Thyroid gland (tissue), 4 donors: Measurements from ENCODE around the gene ABCA3.

Source experiments
- CTCF ChIP-seq, 6 experiments: fragments of 200-600 bp in 3 of 6; fragments of 450-650 bp in 3 of 6; sonication (generic) in 3 of 6; IDR thresholded peaks; one replicate each; pipeline ENCODE4 v1.5.1; 2016 to 2019; ENCODE audit warnings: antibody characterized with exemption in 6 of 6, mild to moderate bottlenecking in 2 of 6, inconsistent platforms in 1 of 6, moderate library complexity in 1 of 6
- POLR2A ChIP-seq, 2 donors: fragments of 450-650 bp; IDR thresholded peaks; one replicate each; pipeline ENCODE4 v1.6.1; 2017; ENCODE audit warnings: antibody characterized with exemption in 2 of 2, mild to moderate bottlenecking in 2 of 2, moderate library complexity in 1 of 2

DNA sequence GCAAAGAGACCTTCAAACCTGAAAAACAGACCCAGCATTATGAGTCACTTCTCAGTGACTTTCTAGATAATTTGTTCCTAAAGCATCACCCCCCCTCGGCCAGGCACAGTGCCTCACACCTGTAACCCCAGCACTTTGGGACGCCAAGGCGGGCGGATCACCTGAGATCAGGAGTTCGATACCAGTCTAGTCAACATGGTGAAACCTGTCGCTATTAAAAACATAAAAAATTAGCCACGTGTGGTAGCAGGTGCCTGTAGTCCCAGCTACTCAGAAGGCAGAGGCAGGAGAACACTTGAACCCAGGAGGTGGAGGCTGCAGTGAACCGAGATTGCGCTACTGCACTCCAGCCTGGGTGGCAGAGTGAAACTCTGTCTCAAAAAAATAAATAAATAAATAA is 48.3 kb downstream of the ABCA3 start:
- TF ChIP-seq CTCF (IDR thresholded peaks at IDR 0.05) (no peak), POLR2A (IDR thresholded peaks at IDR 0.05) (no peak)
